HG02642 (cell line): Measurements from ENCODE around the gene PIMREG.

Experiments
- ATAC-seq: cut with Tn5 transposase; IDR thresholded peaks from one replicate; pipeline ENCODE4 v1.9.1; 2021; ENCODE audit warnings: mild to moderate bottlenecking; ENCODE audit not compliant: unreplicated experiment, poor library complexity

The PIMREG gene

DNA sequence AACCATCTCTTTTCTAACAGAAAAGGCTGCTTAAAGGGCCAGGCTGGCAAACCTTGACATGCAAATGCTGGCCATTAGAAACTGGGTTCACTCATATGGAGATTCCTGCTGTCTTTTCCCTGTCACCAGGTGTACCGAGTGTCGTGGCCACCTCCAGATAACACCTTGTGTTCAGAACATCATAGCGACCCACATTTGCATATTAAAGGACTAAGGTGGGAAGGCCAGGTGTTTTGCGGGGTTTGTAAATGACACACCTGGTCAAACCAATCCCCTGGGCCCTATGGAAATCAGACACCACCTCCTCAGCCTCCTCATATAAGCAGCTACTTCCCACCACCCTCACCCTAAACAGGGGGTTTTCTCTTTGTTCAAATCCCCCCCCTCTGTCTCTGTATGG is 6.8 kb upstream of the PIMREG start:
- ATAC-seq, result no peak

DNA sequence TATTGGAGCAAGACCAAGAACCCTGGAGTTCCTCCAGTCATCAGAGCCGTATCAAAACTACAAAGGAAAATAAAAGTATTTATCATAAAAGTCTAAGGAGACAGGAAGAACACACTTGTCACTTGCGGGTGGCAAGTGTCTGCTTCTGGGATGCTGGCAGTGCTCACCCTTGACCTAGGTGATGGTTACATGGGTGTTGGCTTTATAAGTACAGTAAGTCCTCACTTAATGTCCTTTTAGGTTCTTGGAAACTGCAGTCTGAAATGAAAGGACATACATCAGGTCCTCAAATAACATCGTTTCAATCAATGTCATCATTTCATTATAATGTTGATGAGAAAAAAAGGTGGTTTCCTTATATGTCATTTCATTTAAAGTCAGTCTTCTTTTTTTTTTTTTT is 6.3 kb upstream of the PIMREG start:
- ATAC-seq, result no peak

DNA sequence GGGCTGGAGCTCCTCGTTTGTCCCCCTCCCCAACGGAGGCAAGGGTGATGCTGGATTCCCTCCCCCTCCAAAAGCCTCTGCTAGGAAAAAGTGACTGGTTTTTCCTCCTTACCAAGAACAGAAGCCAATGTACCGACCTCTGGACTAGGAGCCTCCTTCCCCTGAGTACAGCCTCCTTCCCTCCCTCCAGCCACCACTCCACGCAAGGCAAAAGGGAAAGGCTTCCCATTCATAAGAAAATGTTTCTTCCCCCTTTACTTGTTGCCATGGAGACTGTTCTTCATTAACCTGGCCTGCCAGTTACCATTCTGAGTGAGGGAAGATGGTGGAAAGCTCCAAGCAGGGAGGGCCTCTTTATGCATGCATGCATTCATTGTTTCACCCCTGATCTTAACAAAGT is 4.3 kb upstream of the PIMREG start:
- no peak for ATAC-seq

DNA sequence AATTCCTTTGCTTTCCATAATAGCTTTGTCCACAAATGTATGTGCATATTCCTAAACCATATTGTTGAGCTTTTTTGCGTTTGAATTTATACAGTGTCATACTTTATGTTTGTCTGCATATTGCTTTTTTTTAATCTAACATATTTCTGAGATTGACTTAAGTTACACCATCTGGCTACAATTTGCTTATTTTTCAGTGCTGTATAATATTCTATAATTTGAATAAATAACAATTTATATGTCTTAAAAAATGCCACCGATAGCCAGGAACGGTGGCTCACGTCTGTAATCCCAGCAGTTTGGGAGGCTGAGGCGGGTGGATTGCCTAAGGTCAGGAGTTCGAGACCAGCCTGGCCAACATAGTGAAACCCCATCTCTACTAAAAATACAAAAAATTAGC is 1.5 kb upstream of the PIMREG start:
- ATAC-seq, result no peak

DNA sequence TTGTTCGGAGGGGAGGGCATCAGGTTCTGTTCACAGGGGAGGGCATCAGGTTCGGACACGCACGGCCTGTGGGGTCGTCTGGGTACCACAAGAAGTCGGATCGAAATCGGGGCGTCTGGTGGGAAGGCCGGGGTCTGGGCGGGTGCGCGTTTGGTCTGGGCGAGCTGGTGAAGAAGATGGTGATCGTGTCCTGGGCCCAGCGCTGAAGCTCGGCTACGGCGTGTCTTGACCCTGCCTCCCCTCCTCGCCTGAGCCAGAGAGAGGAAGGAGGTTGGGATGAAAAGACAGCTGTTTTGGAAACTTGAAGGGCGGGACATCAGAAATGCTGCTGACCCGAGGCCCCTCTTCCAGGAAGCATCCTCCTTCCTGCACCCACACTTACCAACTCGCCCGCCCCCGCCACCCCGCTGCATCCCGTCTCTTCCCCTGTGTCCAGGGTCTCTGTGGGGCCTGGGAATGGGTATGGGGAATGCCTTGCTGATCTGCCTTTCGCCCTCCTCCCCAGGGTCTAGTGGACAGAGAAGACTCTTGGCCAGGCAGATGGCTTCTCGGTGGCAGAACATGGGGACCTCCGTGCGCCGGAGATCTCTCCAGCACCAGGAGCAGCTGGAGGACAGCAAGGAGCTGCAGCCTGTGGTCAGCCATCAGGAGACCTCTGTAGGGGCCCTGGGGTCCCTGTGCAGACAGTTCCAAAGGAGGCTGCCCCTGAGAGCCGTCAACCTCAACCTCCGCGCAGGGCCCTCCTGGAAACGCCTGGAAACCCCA is 498 bp downstream of the PIMREG start:
- no peak for ATAC-seq

DNA sequence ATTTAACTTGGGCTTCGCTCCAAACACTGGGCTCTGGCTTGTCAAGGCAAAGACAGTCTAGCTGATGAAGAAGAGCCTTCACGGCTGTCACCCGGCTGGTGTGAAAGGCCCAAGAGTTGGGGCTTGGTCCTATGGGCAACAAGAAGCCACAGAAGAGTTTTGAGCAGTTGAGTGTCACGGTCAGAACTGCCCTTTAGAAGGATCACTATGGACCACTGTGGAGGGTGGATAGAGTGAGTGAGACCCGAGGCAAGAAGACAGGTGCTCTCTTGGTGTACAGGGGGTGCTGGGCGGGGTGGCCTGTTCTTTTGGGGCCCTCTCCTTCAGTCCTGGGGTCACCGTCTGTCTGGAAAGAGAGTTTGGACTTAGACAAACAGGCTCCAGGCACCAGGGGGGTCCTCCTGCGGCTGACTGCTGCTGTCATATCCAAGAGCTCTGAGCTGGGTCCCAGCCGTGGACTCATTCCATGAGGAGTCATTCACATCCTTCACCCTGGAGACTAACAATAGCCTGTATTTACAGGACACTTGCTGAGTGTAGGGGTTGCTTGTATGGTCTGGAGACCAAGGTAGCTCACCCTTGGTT is 2.4 kb downstream of the PIMREG start:
- ATAC-seq, result no peak

DNA sequence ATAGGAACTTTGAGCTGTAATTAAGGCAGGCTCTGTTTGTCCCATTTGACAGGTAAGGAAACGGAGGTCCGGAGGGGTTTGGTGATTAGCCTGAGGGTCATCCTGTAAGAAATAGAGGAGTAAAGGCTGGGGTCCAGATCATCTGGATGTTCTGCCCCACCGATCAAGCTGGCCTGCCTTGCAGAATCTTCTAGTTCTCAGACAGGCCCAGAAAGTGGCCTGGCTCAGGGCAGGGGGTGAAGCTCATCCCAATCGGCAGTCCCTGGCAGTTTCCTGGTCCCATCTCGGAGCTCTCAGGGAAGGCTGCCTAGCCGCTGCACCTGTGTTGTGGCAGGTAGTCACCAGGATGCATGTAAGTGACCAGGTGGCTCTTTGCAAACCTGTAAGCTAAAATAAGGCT is 4.2 kb downstream of the PIMREG start:
- no peak for ATAC-seq

DNA sequence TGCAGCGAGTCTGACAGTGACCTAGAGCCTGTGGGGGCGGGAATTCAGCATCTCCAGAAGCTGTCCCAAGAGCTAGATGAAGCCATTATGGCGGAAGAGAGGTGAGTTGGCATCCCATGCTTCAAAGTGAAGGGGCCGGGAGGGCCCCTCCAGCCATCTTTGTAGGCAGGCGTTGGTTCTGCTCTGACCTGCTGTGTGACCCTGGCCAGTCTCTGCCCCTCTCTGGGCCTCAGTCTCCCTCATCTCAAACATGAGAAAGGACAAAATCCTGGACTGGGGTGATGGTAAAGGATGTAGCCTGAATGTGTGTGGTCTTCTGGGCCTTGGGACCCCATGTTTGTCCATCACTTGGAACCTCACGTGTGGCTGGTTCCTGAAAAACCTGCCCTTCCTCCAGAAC is 5.1 kb downstream of the PIMREG start:
- no peak for ATAC-seq

DNA sequence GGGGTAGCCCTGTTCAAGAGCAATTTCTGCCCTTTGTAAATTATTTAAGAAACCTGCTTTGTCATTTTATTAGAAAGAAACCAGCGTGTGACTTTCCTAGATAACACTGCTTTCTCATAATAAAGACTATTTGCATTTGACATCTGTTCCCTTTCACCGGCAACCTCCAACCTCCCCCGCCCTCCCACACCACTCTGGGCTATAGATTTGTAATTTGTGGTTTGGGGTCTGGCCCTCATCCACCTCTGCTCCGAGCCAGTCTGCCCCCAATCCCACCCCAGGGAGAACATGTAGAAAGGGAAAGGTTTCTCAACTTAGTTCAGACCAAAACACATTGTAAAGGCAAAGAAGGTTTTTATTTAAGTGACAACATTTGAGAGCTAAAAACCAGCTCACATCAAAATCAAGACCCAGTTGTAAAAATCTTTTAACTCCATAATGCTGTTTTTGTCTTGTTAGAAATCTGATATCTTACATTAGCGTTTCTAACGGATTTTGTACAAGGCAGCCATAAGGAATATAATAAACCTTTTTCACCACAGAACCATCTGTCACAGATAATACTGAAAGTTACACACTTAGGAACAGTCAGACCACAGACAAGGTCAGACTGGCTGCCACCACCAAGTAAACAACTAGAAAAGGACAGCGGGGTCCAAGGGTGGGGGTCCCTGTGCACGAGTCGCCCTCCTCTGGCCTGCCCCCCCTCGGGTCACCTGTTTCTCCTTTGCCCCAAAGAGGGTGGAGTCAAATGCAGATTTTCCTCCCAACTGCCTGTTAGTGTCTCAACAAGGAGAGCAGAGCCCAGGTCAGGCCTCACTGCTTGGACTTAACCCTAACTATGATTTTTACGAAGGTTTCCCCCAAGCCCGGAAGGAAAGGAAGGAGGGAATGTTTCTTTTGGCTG is 6.9 kb downstream of the PIMREG start:
- no peak for ATAC-seq

DNA sequence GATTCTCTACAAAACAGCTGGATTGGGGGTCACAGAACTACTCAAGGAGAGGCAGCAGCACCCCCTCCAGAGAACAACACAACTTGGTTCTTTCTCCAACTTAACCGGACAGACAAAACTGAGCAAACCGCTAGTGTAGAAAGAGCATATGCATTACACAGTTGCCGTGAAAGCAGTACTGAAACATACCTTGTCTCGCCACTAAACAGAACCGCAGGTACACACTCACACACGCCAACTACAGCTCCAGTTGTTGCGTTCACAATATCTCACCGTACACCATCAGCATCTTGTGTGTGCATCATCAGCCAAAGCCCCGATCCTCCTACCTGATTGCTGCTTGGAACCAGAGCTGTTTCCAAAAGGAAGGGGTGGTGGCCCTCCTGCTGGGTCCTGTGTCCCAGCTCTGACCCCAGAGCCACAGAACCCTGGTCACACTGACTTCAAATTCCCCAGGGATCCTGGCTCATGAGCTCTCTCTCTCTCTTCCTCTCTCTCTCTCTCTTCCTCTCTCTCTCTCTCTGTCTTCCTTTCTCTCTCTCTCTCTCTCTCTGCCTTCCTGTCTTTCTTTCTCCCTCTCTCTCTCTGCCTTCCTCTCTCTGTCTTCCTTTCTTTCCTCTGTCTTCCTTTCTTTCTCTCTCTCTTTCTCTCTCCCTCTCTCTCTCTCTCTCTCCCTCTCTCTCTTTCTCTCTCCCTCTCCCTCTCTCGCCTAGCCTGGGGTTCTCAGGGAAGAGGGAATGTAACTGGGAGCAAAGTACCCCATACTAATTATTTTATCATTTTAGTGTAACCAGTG is 8.4 kb downstream of the PIMREG start:
- ATAC-seq, result no peak

DNA sequence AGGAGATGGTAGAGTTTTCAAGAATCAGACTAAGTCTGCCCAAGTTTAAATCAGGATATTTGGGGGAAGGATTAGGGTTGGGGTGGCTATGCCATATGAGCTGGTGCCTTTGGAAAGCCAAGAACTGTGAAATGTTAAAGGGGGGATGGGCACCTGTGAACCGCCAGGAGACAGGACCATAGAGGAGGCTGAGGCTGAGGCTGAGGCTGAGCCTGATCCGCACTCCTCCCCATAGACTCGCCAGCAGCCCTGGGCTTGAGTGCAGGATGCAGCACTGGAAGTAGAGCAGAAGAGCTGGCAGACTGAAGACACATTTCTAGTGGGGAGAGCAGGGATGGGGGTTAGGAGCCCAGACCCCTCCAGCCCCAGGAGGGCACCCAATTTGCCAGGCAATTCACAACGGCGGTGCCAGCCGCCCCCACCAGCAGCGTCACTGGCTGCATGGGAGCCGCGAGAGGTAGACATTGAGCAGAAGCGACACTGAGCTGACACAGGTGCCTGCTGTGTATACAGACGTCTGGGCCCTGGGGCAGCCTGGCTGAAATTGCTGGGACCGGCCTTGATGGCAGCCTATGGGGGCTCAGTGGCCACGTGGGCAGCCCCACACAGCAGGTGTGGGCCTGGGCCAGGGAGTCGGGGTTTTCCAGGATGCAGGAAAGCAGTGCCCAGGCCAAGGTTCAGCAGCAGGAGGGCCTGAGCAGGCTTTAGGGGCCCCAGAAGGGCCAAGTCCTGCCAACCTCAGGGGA is 9.2 kb downstream of the PIMREG start:
- no peak for ATAC-seq

DNA sequence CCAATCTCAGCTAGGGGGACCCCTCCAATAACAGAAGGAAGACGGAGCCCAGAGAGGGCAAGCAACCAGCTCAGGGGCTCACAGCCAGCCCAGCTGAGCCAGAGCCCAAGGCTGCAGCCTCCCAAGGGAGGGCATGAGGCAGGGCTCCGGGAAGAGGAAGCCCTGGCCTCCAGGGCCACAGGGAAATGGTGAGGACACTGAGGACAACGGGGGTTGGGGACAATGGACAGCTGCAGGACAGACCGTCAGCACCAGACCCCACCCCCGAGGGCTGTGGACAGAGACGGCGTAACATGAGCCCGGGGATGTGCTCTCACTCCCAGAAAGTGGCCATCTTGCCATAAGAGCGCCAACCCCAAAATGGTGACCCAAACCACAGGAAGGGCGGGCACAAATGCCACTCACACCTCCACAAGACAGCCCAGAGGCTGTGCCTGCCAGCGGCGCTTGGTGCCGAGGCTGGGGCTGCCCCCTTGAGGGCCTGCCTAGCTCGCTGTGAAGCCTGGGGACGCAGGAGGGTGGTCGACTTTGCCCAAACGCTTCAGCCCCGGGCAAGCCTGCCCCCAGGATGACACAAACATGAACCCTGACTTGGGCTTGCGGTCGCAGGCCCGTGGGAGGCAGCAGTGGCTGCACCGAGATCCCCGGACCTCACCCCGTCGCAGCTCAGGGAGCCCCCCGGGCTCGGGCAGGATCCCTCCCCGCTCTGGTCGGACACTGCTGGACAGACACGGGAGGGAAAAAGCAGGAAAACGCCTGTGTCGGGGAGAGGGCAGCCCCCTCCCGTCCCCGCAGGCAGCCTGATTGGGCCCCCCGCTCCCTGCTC is 10.5 kb downstream of the PIMREG start:
- no peak for ATAC-seq

DNA sequence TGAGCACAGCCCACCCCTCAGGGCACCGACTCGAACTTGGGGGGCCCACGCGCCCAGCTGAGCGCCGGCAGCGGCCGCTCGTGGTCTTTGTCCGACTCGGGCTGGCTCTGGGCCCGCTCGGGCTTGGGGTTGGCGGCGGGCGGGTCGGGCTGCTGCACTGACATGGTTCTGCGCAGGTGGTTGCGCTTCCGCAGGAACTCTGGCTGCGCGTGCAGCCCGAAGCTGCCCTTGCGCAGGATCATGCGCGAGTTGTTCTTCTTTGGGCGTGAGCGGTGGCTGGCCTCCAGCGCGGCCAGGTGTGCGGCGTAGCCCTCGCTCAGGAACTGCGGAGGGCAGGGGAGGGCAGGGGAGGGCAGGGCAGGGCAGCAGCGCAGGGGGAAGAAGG is 11.1 kb downstream of the PIMREG start:
- no peak for ATAC-seq

DNA sequence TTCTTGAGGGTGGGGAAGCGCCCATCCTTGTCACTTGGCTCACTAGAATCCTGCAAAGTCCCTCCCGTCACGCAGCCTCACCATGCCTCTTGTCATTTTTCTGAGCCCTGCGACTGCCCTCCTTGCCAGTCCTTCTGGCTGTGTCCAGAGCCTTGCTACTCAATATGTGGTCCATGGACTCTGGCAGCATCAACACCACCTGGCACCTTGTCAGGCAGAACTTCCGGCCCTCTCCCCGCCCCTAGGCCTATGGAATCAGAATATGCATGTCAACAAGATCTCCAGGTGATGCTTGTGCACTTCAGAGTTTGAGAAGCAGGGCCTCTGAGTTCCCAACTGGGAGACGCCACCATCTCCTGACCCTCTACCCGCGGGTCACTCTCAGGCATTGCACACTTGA is 12.1 kb downstream of the PIMREG start:
- no peak for ATAC-seq

DNA sequence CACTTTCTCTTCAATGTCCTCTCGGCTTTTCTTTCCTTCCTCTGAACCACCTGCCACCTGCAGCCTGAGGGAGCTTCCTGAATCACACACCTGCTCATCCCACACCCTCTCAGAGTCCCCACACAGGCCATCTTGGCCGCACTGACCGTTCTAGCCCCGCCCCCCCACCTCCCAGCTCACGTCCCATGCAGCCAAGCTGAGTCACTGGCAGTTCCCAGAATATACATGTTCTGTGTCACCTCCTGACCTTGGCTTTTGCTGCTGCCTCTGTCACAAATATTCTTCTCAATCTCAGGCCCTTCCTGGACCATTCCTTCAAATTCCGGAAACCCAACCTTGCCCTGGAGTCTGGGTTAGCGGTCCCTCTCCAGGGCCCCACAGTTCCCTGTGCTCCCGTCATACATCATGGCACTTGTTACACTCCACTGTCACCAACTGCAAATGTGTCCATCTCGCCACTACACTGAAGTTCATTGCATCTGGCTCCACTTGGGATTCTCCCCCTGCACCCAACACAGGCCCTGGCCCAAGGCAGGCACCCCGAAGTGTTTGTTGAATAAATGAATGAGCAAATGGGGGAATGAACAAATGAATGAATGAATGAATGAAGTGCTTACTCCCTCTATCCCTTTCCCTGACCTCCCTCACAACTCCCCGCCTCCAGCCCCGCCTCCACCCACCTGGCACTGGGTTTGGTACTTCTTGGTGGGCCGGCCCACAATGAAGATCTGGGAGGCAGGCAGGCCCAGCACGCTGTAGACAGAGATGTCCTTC is 12.8 kb downstream of the PIMREG start:
- ATAC-seq, result no peak

DNA sequence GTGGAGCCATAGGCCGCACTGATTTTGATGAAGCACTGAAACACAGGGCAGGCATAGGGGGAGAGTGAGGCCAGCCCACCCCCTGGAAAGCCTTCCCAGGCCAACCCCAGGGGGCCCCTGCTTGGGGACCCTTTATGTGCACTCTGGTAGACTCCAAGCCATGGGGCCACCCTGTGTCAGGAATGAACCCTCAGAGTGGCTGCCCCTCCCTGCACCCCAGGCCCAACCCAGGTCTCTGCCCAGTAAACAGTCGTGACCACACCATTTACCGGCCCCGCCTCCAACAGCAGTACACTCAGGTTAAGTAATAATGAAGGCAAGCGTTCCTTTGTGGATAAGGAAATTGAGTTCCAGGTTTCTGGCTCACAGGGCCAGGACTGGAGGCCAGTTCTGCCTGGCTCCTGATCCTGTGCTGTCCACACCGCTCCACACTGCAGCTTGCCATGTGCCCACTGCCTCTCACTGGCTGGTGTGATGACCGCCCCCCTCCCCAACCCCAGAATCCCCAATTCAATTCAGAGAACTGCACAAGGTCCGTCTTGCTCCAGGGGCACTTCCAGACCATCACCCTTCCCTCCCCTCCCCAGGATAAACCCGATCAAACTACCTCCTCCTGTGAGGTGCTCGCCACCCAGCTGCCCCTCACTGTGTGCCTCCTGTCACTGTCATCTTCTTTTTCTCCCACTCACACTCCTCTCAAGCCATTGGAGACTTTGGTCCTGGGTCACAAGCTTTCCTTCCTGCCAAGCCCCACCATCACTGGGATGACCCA is 13.6 kb downstream of the PIMREG start:
- no peak for ATAC-seq

DNA sequence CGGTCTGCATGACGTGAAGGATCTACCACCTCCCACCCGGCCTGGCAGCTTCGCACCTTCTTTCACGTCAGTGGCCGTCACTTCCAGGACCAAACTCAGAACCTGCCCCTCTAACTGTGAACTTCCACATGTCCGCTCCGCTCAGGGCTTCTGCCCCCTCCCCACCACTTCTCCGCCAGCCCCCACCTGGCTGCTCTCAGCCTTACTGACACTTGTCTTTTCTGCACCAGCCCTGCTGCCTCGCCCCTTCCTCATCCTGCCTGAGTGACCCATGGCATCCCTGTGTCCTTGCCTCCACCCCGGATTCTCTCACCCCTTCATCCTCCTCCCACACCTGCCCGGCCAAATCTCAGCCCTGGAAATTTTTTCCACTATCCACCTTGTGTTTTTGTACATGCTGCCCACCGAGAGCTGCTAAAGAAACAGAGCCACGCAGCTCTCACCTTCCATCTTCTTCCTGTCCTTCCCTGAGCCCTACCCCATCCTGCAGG is 14.2 kb downstream of the PIMREG start:
- ATAC-seq, result no peak
